NCI-H345 treated with DMSO at 0.1 percent for 48 hours (cell line): Measurements from ENCODE around the gene GGA1.

Source experiments
- DNase-seq: peaks from one replicate; lab custom pipeline; 2025; ENCODE audit not compliant: unreplicated experiment; lab: John Stamatoyannopoulos, UW

GGA1 gene

GRCh38 chr22:37630839-37631435 is 22.3 kb downstream of the GGA1 start:
- DNase-seq, result no peak

- no peak for DNase-seq
These were observed 23.0 kb downstream of the GGA1 start for GRCh38 chr22:37631448-37632173.

DNA sequence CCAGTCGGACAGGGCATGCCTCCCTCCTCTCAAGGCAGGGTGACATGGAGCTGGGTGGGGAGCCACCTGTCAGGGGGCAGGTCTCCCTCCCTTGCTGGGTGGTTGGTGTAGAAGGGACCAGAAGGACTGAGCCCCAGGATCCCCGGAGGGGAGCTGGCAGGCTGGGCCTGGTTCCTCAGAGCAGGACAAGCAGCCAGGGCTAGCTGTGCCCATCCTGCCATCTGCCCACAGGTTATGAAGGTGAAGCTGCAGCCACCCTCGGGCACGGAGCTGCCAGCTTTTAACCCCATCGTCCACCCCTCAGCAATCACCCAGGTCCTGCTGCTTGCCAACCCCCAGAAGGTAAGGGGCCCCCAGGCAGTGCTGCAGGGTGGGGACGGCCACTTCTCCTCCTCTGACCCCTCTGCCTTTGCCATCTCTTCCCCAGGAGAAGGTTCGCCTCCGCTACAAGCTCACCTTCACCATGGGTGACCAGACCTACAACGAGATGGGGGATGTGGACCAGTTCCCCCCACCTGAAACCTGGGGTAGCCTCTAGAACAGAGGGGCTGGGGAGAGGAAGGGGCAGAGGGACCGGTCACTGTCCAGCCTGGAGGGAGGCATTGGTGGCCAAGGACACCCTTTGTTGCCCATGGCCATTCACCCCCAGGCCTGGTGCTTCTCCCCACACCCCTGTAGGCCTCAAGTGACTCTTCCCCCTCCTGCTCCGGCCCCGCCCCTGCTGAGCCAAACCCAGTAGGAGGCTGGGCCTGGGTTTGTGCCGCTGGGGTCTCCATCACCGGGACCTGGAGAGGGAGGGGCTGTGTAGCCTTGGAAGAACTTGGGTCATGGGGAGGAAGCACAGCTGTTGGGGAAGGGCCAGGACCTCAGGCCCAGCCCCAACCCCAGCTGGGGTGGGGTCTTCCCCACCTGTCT is 23.8 kb downstream of the GGA1 start:
- no peak for DNase-seq

DNA sequence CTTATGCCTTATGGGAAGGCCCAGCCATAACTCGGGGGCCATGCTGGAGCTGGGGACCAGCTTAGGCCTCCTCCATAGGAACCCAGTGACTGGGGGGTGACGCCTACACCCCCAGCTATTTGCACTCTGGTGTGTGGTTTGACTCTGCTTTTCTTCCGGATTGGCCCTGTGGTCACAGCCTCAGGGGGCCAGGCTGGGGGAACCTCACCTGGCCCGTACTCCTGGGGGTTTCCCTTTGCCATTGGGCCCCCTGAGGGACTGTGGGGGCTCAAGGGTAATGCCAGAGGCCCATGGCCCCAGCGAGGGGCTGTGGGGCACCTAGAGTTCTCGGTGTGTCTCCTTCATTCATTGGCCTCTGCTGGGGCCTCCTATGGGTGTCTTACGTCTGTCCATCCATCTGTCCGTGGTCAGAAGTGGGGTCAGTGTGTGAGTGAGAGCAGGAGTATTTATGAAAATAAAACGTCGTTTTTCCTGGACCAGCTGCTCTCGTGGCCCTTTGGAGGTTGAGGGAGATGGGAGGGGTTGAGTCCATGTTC is 24.5 kb downstream of the GGA1 start:
- DNase-seq, result no peak

GRCh38 chr22:37633625-37634416 is 25.2 kb downstream of the GGA1 start:
- no peak for DNase-seq

- no peak for DNase-seq
These were observed 25.8 kb downstream of the GGA1 start for GRCh38 chr22:37634417-37634924.

DNA sequence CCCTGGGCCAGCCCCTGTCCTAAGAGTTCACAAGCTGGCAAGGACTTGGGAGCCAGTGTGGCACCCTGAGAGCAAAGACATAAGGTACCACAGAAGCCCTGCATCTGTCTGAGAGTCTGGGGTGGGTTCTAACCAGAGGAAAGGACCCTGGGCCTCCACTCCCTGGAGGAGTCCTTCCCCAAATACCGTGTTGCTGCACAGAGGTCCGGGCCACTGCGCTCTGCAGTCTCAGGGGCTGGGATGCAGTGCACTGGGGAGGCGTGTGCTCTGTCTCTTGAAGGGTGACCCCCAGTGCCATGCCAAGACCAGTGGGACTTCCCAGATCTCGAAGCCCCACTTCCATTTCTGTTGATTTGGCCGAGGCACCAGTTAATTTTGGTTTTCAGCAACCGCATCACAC is 26.5 kb downstream of the GGA1 start:
- DNase-seq, result no peak

- no peak for DNase-seq
These were observed 27.7 kb downstream of the GGA1 start for GRCh38 chr22:37636186-37636948.

GRCh38 chr22:37636949-37637273 is 28.3 kb downstream of the GGA1 start:
- no peak for DNase-seq

DNA sequence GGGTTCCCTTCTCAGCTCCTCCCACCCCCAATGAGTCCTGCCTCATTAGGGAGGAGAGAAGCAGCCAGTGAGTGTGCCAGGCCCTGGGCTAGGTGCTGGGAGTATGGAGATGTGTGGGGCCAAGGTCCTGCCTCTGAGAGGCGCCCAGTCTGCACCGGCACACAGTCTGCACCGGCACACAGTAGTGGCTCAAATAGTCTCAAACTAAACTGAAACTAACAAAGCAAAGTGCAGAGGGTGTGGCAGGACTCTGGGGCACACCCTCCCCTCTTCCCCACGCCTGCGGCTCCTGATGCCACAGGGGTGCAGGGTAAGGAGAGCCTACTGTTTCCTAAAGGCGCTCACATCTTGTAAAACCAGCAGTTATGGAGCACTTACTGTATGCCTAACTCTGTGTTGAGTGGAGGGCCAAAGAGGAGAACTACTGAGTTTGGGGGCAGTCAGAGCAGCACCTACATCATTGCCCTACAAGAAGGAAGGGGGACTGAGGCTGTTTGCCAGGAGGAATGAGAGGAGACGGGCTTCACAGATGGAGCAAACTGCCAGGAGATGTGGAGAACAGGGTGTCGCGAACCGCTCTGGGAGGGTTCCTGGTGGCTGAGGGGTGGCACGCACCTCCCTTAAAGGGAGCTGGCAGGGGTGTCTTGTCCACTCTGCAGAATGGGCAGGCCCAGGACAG is 29.9 kb downstream of the GGA1 start:
- DNase-seq, result no peak

- no peak for DNase-seq
These were observed 30.6 kb downstream of the GGA1 start, which contains the start of gene SH3BP1 for GRCh38 chr22:37639070-37639760. Gene SH3BP1 (plus strand): TSS chr22:37639669. CDS start chr22:37639788, 119 bp downstream.

DNA sequence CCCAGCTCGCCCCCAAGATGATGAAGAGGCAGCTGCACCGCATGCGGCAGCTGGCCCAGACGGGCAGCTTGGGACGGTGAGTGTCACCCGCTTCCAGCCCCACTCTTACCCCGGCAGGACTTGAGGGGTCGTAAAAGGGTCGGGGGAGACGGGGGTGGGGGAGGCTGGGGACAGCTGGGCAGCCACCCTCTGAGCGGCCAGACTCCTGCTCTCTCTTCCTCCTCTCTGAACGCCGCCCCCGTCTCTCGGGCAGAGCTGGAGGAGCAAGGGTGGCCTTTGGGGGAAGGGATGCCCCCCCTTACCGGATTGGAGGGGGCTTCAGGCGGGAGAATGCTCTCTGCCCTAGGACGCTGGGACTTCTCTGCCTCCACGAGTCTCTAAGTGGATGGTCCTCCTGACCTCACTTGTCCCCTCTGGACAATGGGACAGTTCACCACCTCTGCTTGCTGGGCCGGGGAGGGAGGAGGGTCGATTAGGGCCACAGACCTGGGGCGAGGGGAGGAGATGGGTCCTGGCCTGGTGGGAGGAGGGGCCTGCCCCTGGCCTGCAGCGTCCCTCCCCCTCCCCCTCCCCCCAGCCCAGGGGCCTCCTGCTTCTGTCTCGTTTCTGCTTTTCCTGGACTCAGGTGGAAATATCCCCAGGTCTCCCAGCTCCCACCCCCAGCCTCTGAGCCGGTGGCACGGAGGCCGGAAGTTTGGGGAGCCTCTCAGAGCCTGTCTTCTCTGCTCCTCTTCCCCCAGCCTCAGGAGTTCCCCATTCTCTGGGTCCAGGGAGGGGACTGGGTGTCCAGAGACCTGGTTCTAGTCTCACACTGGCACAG is 31.3 kb downstream of the GGA1 start:
- DNase-seq, result no peak

- no peak for DNase-seq
These were observed 32.2 kb downstream of the GGA1 start for GRCh38 chr22:37640591-37641560.

DNA sequence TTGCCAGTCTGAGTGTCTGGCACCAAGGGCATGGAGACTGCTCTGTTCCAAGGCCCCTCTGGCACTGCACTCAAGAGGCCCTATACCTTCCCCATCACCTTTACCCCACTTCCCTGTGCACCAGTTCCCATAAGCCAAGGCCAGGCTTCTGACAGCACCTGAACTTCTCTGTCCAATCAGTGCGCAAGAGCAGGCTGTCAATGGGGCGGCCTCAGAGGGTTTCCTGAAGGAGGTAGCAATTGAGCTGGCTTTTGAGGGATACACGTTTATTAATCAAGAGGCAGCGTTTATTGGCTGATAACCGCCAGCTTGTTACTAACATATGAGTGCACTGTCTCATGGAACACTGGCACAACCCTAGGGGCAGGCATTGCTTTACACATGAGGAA is 32.9 kb downstream of the GGA1 start:
- DNase-seq, result no peak

GRCh38 chr22:37643225-37643847 is 34.7 kb downstream of the GGA1 start:
- peak; percentile 3 for DNase-seq

GRCh38 chr22:37647317-37647716 is 38.7 kb downstream of the GGA1 start:
- no peak for DNase-seq
